HepG2 (cell line): ENCODE data around the gene NHERF2. TPM values are rescaled to one million over a fixed set of nuclear protein-coding genes. Genes with fewer than 3 reads are reported as not detected.

Experiments
- AGO2 ChIP-seq: fragments of 200-400 bp; formaldehyde crosslinking; optimal IDR thresholded peaks from 2 replicates; pipeline ENCODE3; 2017; ENCODE audit warnings: mild to moderate bottlenecking, low read depth, low read length, moderate library complexity
- ARID5B ChIP-seq: IDR thresholded peaks from 2 replicates; pipeline ENCODE4 v1.4.0; 2020; ENCODE audit warnings: mild to moderate bottlenecking, missing genetic modification reagents
- KAT7 ChIP-seq: IDR thresholded peaks from 2 replicates; pipeline ENCODE4 v1.6.1; 2018; ENCODE audit warnings: borderline replicate concordance, missing compliant biosample characterization
- KLF13 ChIP-seq: sonication (generic); formaldehyde crosslinking; IDR thresholded peaks from 2 replicates; pipeline ENCODE4 v1.4.0; 2020; ENCODE audit warnings: mild to moderate bottlenecking, missing genetic modification reagents
- ONECUT2 ChIP-seq: sonication (generic); formaldehyde crosslinking; IDR thresholded peaks from 2 replicates; pipeline ENCODE4 v1.4.0; 2020; ENCODE audit warnings: missing genetic modification reagents
- PATZ1 ChIP-seq: sonication (generic); formaldehyde crosslinking; IDR thresholded peaks from 2 replicates; pipeline ENCODE4 v1.4.0; 2020; ENCODE audit warnings: missing genetic modification reagents
- PAWR ChIP-seq: sonication (generic); formaldehyde crosslinking; IDR thresholded peaks from 2 replicates; pipeline ENCODE4 v1.4.0; 2020; ENCODE audit warnings: missing genetic modification reagents, mild to moderate bottlenecking, borderline replicate concordance
- PRDM15 ChIP-seq: sonication (generic); formaldehyde crosslinking; IDR thresholded peaks from 2 replicates; pipeline ENCODE4 v1.4.0; 2020; ENCODE audit warnings: missing genetic modification reagents
- SSRP1 ChIP-seq: IDR thresholded peaks from 2 replicates; pipeline ENCODE4 v1.6.1; 2016; ENCODE audit warnings: control low read depth
- ZNF121 ChIP-seq: sonication (generic); formaldehyde crosslinking; IDR thresholded peaks from 2 replicates; pipeline ENCODE4 v1.5.0; 2020; ENCODE audit warnings: mild to moderate bottlenecking, missing genetic modification reagents
- ZNF138 ChIP-seq: sonication (generic); formaldehyde crosslinking; IDR thresholded peaks from 2 replicates; pipeline ENCODE4 v1.5.0; 2020; ENCODE audit warnings: mild to moderate bottlenecking, low read depth, missing genetic modification reagents
- ZNF18 ChIP-seq: sonication (generic); formaldehyde crosslinking; IDR thresholded peaks from 2 replicates; pipeline ENCODE4 v1.8.0; 2022; ENCODE audit warnings: mild to moderate bottlenecking, missing genetic modification reagents; ENCODE audit not compliant: insufficient replicate concordance
- ZNF33A ChIP-seq: sonication (generic); formaldehyde crosslinking; IDR thresholded peaks from 2 replicates; pipeline ENCODE4 v1.5.1; 2020; ENCODE audit warnings: missing genetic modification reagents, mild to moderate bottlenecking, moderate library complexity, borderline replicate concordance
- ZNF503 ChIP-seq: sonication (generic); formaldehyde crosslinking; IDR thresholded peaks from 2 replicates; pipeline ENCODE4 v1.4.0; 2020; ENCODE audit warnings: missing genetic modification reagents
- polyA plus RNA-seq, 8 experiments: library from polyadenylated mRNA; depleted of rRNA in 3 of 8; stranded (reverse) in 7 of 8; unstranded in 1 of 8; fragments of >200 nt; fragmentation: Illumina TruSeq in 4 of 8; extraction: Trizol in 4 of 8; gene quantifications; 2 replicates each; pipeline versions ENCODE4 v1.2.1 to v1.2.3, GENCODE V29; 2011 to 2016; ENCODE audit warnings: low read depth in 4 of 8, missing spikeins in 1 of 8, mixed read lengths in 1 of 8; ENCODE audit not compliant: insufficient read depth in 1 of 8
- total RNA-seq, 5 experiments: library from RNA; depleted of rRNA; stranded (reverse); fragments of >200 nt; fragmentation: Illumina TruSeq; extraction: Trizol; gene quantifications; 2 replicates each; pipeline ENCODE4 v1.2.3, GENCODE V29; 2016; ENCODE audit warnings: low read depth in 1 of 5

Gene NHERF2
- total and polyA plus RNA-seq, 2 of the 13 experiments (the other 11 are each of a cell fraction or from before 2014, with no cell fraction given) = 23.7 to 39.3 TPM

GRCh38 chr16:1983544-1984346 is 43.0 kb upstream of the NHERF2 start, which contains the start of gene GFER (continued):
- TF ChIP-seq ARID5B (CRISPR knock-in tag) (peak; percentile 9; the same call in 1 of the 2 replicates), PATZ1 (peak; percentile 47), ZNF503 (peak; percentile 52; the same call in 1 of the 2 replicates), ZNF18 (CRISPR knock-in tag) (peak; percentile 42), KLF13 (CRISPR knock-in tag) (0 out of 2 replicates have a peak, but pooled peaks have one; percentile 57), ZNF138 (CRISPR knock-in tag) (no peak; the same call in 1 of the 2 replicates), PRDM15 (CRISPR knock-in tag) (no peak), KAT7 (CRISPR knock-in tag) (0 out of 2 replicates have a peak, but pooled peaks have one; percentile 37), SSRP1 (CRISPR knock-in tag) (no peak), AGO2 (peak; percentile 80), ZNF121 (CRISPR knock-in tag) (0 out of 2 replicates have a peak, but pooled peaks have one; percentile 6), ONECUT2 (no peak), PAWR (CRISPR knock-in tag) (no peak), ZNF33A (CRISPR knock-in tag) (0 out of 2 replicates have a peak, but pooled peaks have one; percentile 72)
